Stimulated activated CD4-positive, alpha-beta T cell treated with anti-CD3 and anti-CD28 coated beads, Interleukin-2, amount 100 ng/mL, for 4 hours (primary cell): ENCODE measurements around the gene PAK1.
"Not testable (repeated sequence)": the region's sequence is repeated elsewhere in the genome, so short reads cannot be mapped to it uniquely, and the experiment has no call there.

Source experiments
- DNase-seq: peaks from one replicate; pipeline ENCODE4 v3.0.0-alpha.2; 2020; ENCODE audit warnings: low read depth

Gene PAK1

DNA sequence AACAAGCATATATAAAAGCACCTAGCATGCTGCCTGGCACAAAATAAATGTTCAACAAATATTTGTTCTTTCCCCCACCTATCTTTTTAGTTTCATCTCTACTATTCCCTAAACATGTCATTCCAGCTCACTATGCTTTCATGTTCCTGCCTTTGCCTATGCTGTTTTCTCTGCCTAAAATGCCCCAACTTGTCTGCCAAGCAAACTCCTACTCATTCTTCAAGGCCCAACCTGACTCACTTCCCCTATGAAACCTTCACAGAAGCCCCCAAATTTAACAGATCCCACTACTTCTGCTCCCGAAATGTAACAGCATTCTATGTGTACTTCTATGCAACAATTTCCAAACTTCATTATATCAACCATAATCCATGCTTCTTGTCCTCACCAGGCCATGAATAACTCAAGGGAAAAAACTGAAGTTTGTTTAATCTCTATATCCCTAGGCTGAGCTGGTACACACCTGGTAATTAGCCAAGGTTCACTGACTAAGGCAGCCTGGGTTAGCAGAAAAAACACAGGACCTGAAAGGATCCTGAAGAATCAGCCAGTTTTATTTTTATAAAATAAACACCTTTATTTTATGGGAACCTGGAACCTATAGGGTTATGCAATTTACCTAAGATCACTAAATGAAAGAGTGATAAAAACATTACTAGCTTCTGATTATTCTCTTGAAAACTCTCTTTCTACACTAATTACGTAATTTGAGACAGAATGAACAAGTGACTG lies 72.2 kb downstream of the PAK1 start:
- no peak for DNase-seq

DNA sequence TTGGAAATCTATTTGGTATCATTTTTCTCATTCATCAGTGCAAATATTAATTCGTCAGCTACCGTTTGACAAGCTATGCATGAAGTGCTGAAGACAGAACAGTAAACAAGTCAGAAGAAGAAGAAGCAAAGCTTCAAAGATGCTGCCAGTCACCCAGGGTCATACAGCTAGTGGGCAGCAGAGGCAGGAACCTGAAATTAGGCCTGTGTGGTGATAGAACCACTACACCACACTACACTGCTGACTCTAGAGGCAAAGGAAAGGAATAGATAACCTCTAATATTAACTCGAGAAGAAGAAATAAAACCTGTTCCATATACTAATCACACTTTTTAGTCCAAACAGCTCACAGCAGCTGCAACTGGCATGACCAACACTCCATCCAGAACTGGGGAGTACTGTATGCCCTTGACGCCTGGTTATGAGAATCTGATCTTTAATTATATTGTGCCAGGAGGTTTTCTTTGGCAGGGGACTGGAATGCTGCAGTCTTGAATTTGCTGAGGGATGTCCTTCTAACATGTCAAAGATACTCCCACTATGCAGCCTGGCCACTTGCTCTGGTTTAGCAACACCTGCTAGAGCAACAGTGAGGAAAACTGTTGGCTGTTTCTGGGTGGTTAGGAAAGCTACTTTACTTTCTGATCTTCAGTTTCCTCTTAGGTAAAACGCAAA lies 73.0 kb downstream of the PAK1 start:
- no peak for DNase-seq

DNA sequence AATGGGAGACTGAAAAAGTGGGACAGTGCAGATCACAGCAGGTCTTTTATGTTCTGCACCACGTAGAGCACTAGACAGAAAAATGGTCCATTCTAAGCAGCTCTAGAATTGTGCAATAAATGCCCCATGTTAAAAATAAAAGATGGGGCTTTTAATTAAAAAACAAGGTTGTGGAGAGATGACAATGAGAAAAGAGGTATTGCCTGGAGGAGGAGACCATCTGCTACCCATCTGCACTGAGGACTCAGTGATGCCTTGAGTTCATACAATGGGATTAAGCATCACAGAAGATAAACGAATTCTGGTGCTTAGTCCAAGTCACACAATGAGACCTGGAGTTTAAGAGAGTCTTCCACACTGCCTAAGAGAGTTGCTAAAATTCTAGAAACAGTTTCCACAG lies 73.6 kb downstream of the PAK1 start:
- no peak for DNase-seq

DNA sequence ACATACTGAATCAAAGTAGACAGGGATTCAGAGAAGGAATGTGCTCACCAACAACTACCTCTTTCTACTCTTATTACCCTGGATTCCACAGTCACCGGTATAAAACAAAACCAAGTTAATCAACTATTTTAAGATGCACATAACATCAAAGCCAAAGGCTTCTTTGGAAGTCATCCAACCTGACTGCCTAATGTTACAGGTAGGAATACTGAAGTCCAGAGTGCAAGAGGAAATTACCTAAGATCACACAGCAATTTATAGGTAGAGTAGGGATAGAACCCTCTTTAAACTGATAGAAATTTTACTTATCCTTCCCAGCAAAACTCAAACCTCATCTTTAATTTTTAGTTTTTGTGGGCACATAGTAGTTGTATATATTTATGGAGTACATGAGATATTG lies 76.3 kb downstream of the PAK1 start:
- DNase-seq, result no peak

DNA sequence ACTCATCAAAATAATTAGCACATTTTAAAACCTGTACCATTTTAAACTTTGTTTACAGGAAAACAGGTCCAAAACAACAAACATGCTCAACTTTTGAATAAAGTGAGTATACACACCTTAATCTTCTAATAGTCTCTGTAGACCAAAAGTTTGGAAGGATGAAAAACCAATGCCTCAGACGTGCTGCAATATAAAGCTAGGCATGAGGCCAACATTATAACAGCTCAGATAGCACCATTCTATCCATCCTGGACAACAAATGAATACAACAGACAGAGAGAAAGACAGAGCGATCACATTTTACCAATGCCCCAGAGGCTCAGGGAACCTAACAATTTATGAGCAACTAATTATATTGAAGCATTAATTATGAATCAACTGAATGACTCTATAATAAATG lies 77.0 kb downstream of the PAK1 start:
- DNase-seq, result no peak

DNA sequence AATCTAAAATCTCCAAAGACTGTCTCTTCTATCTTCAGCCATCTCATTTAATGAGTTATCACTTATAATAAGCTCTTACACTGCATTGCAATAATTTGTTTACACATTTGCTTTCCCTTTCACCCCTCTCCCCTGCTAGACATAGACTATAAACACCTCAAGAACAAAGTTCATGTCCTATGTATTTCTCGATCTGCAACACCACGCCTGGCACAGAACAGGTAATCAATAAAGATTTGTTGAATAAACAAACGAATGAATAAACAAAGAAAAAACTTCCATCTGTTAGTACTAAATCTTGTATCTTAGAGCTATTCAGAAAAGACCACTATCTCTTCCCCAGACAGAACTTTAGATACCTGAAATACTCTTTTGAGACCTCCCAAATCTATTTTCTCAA lies 77.6 kb downstream of the PAK1 start:
- no peak for DNase-seq

DNA sequence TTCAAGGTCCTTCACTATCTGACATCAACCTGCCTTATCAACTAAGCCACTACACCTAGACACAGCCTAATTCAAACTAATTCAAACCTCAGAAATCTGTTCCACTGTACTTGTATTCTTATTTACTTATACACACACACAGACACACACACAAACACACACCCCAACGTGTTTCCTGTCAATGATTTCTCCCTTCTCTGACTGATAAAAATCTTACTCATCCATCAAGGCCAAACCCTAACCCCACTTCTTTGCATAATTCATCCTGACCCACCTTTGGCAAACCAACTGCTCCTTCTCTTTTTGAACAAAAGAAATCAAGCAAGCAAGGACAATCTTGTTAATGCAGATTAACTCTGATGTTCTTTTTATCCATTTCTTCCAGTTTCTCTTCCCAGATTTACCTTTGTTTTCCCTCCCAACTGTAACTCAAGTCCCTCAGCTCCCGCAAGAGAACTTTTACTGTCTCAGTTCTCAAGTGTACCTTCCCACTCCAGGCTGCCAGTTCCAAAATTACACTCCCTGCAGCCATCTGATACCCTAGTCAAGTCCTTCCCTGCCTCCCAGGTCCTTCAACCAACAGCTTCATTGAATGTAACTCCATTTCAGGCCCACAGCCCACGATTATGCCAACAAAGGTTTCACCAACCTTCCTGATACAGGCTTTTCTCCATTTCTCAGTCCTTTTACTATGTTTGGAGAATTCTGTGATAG lies 78.3 kb downstream of the PAK1 start:
- DNase-seq, result no peak

DNA sequence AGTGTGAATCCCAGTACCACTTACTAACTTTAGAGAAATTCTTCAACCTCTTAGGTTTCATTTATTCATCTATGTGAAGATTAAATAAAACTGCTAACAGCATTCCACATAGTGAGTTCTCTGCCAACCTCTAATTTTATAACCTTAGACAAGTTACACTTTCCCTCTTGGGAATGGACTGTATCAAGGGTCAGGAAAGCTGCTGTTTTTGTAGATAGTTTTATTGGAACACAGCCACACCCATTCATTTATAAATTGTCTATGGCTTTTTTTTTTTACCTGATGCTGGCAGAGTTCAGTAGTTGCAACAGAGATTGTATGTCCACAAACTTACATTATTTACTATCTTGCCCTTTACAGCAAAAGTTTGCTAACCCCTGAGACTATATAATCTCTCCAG lies 81.1 kb downstream of the PAK1 start:
- no peak for DNase-seq

DNA sequence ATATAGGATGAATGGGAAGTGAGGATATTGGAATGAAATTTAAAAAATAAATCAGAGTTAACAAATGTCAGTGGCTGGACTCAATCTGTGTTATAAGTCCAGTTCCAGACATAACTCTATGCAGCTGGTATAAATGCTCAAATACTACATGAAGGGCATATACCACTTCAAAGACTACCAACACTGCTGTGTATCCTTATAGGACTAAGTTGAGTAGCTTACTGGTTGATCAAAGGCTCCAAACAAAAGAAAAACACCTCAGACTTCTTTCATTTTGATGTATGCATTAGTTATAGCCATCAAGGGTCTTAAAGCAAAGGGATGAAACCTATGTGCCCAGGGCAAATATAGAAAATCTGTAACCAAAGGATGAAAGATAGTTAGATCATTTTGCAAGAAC lies 86.2 kb downstream of the PAK1 start:
- no peak for DNase-seq

DNA sequence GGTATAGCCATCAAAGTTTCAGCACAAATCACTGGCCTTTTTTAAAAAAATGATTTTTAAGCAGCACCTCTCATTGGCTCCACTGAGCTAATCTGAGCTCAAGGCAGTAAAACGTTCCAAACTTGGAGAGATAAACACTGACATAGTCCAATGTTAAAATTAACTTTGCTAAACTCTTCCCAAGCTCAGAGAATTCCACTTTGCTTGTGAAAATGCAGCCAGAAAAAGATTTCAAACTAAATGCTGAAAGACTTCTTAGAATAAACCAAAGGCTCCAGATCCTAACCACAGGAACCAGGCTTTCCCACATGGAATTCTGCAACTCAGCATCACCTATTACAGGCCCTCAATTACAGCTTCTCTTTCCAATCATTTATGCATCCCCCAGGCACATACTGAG lies 87.7 kb downstream of the PAK1 start:
- no peak for DNase-seq

DNA sequence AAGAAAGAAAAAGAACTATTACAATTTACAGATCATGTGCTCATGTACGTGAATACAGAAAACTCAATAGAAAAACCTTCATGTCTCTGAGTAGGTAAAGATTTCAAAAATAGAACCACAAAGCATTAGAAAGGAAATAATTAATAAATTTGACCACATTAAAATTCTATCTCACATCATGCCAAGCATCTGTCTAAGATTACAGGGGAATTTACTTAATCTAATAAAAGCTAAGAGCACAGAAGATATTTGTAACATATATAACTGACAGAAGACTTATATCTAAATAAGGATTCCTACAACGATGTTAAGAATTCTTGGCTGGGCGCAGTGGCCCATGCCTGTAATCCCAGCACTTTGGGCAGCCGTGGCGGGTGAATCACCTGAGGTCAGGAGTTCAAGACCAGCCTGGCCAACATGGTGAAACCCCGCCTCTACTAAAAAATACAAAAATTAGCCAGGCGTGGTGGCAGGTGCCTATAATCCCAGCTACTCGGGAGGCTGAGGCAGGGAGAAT lies 88.6 kb downstream of the PAK1 start:
- not testable (repeated sequence) for DNase-seq

DNA sequence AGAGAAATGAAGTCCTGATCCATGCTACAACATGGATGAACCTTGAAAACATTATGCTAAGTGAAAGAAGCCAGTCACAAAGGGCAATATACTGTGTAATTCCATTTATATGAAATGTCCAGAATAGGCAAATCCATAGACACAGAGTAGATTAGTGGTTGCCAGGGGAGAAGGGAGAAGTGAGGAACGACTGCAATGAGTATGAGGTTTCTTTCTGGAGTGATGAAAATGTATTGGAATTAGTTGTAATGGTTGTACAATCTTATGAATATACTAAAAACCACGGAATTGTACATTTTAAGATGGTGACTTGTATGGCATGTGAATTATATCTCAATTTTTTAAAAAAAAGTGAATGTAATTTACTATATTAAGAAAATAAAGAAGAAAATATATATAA lies 89.3 kb downstream of the PAK1 start:
- no peak for DNase-seq

DNA sequence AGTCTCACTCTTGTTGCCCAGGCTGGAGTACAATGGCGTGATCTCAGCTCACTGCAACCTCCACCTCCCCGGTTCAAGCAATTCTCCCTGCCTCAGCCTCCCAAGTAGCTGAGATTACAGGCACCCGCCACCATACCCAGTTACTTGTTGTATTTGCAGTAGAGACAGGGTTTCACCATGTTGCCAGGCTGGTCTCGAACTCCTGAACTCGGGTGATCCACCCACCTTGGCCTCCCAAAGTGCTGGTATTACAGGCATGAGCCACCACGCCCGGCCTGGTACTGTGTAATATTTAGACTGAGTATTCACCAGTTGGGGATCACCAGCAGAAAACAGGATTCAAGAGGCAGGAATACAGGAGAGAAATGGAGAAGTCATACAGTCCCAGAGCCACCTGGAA lies 90.5 kb downstream of the PAK1 start:
- not testable (repeated sequence) for DNase-seq

DNA sequence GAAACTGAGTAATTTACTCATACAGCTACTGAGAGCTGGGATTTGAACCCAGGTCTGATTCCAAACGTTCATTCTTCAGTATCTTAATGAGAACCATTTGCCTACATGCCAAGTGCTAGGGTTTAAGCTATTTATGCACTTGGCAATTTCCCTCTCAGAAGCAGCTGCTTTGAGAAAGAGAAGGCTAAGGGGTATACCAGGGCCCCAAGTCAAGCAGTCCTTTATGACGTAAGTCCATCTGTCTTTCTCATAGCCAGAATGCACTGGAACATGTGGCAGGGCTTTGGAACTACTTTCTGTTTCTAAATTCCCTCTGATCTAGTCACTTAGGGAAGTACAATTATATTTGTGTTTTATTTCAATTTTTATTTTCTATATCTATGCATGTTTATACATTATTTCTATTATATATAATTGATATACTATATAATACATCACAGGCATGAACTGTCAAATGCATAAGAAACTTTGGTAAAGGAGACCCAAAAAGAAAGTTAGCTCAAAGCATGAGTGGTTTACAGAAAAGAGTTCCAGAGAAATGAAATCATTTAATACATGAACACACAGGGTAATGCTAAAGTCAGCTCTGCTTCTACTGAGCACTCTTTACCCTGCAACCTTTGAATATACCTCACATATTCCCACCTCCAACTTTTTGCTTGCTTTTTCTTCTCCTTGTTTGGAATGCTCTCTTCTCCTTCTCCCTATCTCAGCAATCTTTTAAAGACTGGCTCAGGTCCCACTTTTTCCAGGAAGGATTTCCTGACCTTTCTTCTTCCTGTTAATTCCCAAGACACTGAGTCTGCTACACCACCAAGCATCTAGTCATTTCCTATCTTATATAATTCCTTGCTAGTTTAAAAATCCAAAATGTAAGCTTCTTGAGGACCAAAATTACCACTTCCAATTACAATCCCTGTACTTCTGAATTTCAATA lies 91.9 kb downstream of the PAK1 start:
- no peak for DNase-seq

DNA sequence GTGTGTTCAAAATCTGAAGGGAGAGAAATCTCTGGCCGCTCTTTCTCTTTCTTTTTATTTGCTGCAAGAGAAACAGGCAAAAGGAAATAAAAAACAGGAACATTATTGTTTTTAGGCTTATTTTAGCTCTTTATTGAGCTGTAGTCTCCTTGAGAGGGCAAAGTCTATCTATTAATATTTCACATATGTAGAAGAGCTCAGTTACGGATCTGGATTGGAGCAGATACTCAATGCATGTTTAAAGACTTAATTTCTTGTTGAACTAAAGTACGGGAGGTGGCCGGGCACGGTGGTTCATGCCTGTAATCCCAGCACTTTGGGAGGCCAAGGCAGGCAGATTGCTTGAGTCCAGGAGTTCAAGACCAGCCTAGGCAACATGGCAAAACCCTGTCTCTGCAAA lies 94.0 kb downstream of the PAK1 start:
- DNase-seq, result no peak

DNA sequence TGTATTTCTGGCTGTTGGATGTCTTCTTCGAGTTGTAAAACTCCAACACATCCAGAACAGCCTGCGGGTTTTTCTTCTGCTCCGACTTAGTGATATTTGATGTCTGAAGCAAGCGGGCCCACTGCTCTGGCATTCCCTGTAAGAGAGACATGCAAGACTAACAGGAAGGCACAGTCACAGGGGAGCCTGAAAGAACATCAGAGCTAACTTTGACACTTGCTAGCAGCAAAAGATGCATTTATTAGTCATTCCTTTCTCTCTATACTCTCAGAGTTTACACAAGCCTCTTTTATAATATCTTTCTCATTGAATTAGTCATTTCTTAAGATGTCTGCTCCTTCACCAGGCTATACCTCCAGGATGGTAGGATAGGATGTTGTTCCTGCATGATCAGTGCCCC lies 94.6 kb downstream of the PAK1 start:
- no peak for DNase-seq

DNA sequence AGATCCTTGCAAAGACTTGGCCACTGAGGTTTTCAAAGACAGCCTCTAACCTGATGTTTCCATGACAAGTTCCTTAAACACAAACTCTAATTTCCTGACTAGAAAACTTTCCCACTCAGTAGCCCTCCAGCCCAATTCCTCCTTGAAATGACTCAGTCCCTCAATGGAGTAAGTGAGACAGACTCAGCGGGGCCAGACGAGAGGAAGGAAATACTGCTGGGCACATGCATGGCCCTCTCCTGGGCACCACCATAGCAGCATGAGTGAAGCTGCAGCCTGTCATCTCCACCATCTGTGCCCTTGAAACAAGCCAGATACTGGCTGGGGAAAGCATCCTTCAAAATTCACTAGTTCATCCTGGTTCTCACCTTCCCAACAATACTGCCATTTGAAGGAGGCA lies 96.2 kb downstream of the PAK1 start:
- DNase-seq, result no peak

DNA sequence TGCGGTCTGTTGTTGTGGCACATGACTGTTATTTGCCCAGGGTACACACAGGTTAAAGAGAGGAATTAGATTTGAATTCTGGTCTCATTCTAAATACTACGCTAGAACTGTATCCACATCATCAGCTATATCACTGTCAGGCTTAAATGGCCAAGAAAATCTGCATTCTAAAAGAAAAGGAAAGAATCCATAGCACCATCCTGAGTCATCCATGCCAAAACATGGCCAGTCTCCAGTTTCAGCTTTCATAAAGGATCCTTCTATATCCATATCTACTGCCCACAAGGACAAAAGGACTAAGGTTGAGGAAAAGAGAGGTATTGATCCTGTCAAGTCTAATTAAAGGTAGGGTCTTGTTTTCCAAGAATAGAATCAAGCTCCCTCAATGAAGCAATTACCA lies 98.8 kb downstream of the PAK1 start:
- DNase-seq, result no peak

DNA sequence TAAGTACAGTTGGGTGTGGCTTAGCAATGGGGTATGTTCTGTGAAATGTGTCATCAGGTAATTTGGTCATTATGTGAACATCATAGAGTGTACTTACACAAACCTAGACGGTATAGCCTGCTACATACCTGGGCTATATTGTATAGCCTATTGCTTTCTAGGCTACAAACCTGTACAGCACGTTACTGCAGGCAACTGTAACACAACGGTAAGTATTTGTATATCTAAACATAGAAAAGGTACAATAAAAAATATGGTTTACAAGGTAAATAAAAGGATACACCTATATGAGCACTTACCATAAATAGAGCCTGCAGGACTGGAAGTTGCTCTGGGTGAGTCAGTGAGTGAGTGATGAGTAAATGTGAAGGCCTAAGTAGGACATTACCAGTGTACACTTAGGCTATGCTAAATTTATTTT lies 99.3 kb downstream of the PAK1 start:
- DNase-seq, result no peak

DNA sequence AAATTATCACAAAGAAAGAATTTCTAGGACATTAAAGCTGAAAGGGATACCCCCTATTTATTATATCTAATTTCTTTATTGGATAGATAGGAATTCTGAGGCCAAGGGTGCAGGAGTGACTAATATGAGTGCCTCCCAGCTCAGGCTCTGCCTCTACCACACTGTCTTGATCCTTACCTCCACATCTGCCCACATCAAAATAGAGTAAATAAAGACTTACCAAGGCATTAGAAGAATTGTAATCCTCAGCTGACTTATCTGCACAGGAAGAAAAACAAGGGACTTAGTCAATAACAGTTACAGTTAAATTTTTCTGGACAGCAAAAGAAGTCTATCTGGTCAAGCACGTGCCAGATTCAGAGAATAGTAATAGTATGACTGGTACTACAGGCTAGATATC lies 99.8 kb downstream of the PAK1 start:
- no peak for DNase-seq

DNA sequence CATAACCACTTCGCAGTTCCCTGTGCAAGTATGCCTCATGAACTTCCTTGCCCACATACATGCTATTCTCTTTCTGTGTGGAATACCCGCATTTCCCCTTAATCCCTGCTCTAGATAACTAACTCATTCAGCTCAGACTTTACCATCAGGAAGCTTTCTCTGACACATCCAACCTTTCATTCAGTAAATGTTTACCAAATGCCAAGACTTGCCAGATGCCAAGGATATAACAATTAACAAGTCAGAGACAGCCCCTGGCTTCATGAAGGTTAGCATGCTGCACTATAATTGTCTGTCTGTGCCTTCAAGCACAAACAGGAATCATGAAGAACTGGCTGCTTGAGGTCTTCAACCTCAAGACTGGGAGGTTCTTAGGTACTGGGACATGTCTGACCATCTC lies 101.2 kb downstream of the PAK1 start:
- DNase-seq, result no peak

DNA sequence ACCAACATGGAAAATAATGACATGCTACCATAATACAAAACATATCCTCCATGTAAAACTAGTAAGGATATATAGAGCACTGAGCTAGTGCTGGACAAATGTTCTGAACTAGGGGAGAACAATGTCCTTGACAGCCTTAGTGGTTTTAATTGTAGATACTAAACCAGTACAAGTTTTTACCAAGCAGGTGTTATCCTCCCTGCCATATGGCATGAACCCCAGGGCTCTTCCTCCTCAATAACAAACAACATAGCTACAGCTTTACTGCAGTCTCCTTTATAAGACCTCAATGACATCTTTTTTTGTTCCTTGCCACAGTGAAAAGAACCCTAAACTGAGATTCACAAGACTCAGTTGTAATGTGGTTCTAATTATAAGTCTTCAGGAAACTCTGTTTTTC lies 102.2 kb downstream of the PAK1 start:
- DNase-seq, result no peak
